Midbrain (tissue), 1 donor: ENCODE results near the gene DKK1.

ENCODE experiments used
- DNase-seq: peaks from one replicate; lab custom pipeline; 2025; lab: John Stamatoyannopoulos, UW

The DKK1 gene

DNA sequence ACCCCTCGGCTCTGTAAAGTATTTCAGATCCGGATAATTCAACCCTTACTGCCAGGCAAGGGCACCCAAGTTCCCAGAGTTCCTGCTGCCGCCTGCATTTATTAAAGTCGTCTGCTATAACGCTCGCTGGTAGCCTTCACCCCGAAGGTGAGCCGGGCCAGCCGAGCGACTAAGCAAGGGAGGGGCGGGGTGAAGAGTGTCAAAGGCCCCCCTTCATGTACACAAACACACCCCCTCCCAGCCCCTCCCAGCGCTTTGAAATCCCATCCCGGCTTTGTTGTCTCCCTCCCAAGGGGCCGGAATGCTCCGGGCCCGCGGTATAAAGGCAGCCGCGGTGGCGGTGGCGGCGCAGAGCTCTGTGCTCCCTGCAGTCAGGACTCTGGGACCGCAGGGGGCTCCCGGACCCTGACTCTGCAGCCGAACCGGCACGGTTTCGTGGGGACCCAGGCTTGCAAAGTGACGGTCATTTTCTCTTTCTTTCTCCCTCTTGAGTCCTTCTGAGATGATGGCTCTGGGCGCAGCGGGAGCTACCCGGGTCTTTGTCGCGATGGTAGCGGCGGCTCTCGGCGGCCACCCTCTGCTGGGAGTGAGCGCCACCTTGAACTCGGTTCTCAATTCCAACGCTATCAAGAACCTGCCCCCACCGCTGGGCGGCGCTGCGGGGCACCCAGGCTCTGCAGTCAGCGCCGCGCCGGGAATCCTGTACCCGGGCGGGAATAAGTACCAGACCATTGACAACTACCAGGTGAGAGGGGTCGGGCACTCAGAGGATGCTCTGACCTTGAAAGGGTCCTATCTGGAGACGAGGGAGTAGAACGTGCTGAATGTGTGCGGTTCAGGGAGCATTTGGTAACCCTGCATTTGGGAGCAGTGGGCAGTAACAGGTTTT, at the start of gene DKK1:
DKK1 (plus strand) TSS at position 349 of the 889 bp plus-strand sequence; CDS start at position 503, 154 bp downstream.
- DNase-seq: peak; percentile 56

DNA sequence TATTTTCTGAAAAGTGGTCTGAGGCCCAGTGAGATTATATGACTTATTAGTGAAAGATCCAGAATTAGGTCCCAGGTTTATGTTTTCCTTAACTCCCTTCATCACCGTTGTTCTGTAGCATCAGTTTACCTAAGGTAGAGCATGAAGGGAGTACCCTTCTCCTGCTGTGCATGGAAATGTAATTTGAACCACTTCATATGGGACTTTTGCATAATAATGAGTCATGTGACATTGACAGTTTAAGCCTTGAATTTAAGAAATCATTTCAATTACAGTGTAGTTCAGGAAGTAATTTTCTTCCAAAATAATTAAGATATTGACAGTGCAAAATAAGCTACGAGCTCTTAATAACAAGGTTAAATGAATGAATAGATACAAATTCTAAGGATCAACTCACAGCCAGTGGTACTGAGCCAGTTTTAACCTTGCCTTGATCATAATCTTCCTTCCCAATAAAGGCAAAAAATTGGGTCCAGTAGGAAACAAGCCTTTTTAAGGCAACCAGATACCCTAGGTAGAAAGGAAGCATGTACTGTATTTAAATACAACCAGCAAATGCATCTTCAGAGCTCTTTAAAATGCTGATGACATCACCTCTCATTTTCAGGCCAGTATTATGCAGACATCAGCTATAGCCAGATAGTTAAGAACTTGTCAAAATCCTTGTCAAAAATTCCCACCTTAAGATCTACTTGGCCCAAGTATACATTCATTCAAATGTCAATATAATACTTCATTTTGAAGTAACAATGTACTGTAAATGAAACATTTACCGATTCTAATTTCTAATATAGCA, 48.8 kb upstream of the DKK1 start:
- no peak for DNase-seq

- DNase-seq: no peak
Measured at GRCh38 chr10:52266858-52267257, 47.2 kb upstream of the DKK1 start.

DNA sequence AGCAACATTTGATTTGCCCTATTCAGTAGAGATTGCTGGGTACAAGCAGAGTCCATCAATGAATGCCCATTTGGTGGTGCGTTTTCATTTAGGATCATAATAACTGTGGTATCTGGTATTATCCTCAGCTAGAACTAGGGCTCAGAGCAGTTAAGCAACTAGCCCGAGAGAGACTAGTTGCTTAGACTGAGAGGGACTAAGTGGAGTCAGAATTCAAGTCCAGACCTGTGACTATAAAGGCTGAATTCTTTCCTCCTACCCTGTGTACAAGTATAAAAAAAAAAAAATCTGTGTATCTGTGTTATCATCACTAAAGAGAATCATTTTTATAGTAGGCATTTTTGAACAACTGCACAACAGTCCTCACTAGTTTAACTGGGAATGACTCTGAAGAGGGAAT, 45.3 kb upstream of the DKK1 start:
- no peak for DNase-seq

DNA sequence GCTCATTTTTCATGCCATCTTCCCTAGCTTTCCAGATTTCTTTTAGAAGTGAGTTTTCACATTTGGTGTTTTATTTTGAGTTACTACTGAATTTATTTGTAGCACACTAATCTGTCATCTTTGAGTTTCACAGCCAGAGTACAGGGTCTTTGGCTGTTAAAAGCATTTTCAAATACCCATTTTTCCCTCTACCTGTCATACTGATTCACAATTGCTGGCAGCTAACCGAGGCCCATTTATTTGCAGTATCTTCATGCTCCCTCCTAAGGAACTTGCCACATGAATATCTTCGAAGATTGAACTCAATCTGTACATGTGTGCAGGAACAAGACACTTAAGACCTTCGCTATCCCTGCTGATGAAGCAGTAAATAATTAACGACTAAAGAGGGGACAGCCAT, 44.8 kb upstream of the DKK1 start:
- no peak for DNase-seq

DNA sequence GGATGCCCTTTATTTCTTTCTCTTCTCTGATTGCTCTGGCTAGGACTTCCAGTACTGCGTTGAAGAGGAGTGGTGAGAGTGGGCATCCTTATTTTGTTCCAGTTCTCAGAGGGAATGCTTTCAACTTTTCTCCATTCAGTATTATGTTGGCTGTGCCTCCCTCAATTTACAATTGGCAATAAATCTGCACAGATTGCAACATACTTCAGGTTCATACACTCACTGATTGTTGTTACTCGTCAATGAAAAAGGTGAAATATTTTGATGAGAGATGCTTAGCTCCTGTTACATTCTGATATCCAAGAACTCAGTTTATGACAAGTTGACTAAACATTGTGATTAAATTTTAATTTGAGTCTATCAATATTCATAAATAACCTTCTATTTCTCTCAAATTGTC, 37.9 kb upstream of the DKK1 start:
- DNase-seq: no peak

- DNase-seq: no peak
Measured at GRCh38 chr10:52276986-52277385, 37.1 kb upstream of the DKK1 start.

DNA sequence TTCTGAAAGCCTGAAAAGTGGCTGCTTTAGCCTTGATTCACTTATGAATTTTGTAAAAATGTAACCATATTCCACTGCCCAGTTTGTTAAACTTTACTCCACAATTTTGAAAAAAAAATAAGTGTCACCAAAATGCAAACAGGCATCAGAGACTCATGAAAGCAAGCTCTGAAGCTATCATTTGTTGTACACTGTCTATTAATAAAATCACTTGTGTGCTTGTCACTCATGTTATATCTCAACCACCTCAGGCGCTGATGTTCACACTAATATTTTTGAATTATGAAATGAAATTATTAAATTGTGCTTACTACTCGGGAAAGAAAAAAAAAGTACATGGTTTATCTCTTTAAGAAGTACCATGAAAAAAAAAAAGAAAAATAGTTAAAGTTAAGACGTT, 34.5 kb upstream of the DKK1 start:
- DNase-seq: no peak

- no peak for DNase-seq
Measured at GRCh38 chr10:52280051-52280450, 34.0 kb upstream of the DKK1 start.

DNA sequence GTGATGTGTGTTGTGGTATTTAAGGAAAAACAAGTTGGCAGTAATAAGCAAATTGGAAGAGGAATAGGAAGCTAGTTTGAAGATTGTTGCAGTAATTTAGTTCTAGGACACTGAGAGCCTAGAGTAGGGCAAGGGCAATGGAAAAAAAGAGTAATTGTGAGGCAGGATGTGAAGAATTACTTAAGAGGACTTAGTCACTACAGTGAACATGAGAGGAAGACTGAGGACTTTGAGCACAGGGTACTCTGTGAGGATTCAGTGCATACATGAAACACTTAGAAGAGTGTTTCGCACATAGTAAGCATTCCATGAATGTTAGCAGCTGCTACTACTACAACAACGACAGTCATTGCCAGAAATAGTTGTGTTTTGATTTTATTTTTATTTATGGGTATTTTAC, 30.9 kb upstream of the DKK1 start:
- no peak for DNase-seq

DNA sequence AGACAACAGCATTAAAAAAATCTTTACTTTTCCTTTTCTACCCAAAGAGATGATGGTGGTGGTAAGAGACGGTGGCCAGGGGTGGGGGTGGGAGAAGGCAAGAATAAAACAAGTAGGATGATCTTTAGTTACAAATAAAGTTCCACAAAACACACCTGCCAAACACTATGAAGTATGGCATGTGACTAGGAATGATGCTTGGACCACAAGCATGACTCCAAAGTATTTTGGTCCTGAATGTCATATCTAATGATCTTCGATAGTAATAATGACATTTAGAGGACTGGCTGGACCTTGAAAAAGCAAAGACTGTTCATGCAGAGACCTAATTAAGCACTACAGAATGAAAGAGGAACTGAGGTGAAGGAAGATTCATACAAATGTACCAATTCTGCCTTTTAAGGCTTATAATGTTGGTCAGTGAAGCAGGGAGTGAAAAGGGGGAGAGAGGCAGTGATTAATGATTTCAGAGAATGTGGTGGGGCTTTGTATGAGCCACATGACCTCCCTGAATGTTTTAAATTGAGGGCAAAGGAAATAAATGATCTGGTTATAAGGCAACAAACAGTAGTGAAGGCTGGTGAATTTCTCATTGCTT, 29.6 kb upstream of the DKK1 start:
- no peak for DNase-seq

- DNase-seq: no peak
Measured at GRCh38 chr10:52287866-52288265, 26.2 kb upstream of the DKK1 start.

- no peak for DNase-seq
Measured at GRCh38 chr10:52297747-52298146, 16.3 kb upstream of the DKK1 start.

DNA sequence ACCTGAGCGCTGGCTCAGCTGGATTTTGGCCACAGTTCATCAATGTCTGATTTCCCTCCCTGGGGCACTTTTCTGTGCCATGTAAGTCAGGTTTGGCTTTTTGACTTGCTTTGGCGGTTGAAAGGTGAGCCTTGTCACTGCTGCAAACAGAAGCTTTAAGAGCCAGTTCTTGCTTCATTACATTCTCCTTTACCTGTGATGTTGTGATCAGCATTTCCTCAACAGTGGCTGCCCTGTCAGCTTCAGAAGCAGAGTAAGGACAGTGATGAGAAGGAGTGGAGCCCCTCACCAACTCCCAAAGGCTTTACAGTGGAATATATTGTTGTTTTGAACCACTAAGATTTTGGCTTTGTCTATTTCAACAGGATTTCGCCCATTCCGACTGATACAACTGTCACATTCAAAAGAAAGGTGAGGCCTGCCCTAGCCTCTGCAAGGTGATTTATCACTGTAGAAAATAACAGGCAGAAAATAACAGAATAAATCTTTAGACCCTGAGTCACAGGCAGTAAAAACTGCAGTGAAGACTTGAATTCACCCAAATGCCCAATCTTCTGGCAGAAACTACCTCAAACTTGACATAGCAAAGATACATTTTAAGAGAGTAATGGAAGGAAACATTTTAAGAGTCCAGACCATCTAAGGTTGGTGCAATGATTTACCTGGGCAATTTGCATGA, 13.3 kb upstream of the DKK1 start:
- DNase-seq: no peak

DNA sequence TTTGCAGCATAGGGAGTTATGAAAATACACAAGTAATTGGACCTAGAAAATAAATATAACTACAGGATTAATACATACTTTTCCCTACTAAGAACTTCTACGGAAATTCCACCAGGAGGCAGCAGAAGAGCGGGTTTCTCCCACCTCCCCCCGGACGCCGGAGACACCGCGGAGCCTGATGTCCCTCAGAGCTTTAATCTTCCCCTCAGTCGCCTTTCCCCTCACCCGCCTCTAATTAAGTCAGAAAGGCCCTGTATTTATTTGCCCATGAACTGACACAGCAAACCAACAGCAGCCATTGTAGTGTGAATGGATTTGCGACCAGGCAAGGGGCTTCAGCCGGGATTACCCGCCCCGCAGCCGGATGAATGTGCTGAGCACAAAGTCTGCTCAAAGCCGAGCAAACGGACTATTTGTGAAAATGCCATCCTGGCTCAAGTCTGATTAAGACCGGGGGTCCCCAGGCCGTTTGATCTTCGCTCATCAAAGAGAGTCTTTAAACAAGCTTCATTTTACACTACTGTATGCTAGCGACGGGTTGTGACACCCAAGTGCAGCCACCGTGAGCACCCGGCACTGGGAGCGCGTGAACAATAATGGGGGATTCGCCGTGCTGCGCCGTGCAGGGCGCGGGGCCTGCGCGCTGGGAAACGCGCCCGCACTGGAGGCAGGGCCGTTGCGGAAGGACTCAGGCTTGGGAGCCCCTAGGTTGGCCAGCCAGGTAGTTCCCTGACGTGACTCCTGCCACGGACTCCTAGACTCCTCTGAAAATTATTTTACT, 5.6 kb upstream of the DKK1 start:
- peak; percentile 79 for DNase-seq

DNA sequence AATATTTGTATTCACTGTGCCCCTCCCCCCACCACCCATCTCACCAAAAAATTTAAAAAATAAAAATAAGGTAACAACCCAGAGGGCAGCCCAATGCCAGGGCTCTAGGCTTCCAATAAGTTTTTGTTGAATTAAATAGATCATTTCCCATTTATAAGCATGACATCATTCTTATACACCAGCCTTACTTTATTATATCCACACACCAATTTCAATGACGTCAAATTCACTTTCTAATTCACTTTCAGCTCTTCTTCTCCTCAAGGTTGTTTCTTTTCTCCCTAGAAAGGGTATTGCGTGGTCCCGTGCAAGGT, 1.2 kb upstream of the DKK1 start:
- DNase-seq: no peak

GRCh38 chr10:52313256-52313932, 687 bp upstream of the DKK1 start:
- no peak for DNase-seq

DNA sequence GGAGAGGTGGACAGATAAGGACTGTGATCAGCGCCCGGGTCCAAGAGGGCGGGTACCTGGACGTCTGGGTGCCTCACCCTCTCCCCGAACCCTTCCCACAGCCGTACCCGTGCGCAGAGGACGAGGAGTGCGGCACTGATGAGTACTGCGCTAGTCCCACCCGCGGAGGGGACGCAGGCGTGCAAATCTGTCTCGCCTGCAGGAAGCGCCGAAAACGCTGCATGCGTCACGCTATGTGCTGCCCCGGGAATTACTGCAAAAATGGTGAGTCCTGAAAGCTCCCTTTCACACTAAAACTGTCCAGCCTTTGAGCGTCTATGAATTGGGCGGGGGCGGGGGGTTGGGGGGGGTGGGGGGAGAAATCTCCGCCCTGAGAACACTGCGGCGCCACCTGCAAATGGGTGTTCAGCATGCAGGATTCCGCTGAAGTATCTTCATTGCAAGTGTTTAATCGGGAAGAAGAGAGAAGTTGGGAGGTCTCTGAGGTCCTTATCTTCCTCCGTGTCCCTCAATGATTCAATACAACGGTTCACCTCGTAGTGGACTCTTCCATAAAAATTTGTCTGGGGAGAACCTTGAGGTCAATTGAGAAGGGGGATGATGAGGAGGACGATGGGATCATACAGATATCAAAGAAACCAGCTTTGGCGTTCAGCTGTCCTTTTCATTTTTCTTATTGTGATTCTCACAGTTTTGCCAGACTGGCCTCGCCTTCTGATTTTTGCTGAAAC, 906 bp downstream of the DKK1 start:
- no peak for DNase-seq

- DNase-seq: no peak
Measured at GRCh38 chr10:52316001-52316400, 1.9 kb downstream of the DKK1 start.

- no peak for DNase-seq
Measured at GRCh38 chr10:52316500-52316899, 2.4 kb downstream of the DKK1 start.
